ENCODE measurements around the gene NRG2.

- TF ChIP-seq CTCF (IDR thresholded peaks at IDR 0.05), result no peak
- TF ChIP-seq POLR2A (IDR thresholded peaks at IDR 0.05), result no peak
Measured at GRCh38 chr5:140039561-140039960, 3.5 kb downstream of the NRG2 start.

Measured in adrenal gland (tissue), 5 donors.